GM10847 (cell line): ENCODE data around the gene RAB6C.
"Not testable (repeated sequence)": the region's sequence is repeated elsewhere in the genome, so short reads cannot be mapped to it uniquely, and the experiment has no call there.

ENCODE experiments used
- POLR2A ChIP-seq: IDR thresholded peaks from 2 replicates; pipeline ENCODE4 v1.6.1; 2011; ENCODE audit not compliant: insufficient read length; ENCODE audit errors: extremely low read depth

RAB6C gene

GRCh38 chr2:129979629-129980155, at the start of gene RAB6C:
RAB6C (plus strand) TSS chr2:129979666; CDS start chr2:129980116, 450 bp downstream.
- TF ChIP-seq POLR2A: not testable (repeated sequence)

DNA sequence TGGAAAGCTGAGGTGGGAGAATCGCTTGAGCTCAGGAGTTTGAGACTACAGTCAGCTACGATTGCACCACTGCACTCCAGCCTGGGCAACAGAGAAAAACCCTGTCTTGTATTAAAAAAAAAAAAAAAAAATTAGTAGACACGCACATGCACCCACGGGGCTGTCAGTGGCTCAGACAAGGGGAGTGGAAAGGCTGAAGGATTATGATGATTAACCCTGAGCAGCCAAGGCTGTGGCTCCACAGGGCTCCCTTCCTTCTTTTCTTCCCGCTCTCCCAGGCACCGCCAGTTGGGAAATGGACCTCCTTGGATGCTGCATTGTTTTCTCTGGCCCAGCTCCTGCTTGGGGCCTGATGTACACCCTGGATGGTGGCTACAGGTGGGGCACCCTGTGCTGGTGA, 49.0 kb upstream of the RAB6C start:
- no peak for TF ChIP-seq POLR2A

- no peak for TF ChIP-seq POLR2A
Measured at GRCh38 chr2:129934044-129934822, 45.2 kb upstream of the RAB6C start.

GRCh38 chr2:129935118-129935517, 44.3 kb upstream of the RAB6C start:
- TF ChIP-seq POLR2A: no peak

DNA sequence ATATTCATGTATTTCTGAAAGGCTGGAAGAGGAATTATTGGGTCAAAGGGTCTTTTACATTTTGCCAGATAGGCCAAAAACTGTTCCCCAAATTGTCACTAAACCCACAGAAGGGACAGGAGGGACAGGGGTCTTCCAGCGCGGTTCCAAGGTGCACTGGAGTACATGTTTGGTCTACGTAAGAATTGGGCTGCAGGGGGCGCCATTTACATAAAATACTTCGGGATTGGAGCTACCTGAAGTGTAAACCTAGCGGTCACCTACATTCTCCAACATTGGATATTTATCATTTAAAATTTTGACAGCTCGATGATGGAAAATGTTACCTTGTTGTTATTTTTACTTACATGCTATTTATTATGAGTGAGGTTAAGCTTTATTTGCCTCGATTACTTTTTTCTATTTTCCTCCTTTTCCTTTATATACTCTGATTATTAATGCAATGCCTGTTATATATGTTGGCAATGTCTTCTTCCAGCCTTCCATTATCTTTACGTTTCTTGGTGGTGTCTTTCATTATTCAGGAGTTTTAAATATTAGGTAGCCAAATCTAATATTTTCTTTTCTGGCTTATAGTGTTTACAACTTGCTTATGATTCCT, 43.0 kb upstream of the RAB6C start:
- no peak for TF ChIP-seq POLR2A

DNA sequence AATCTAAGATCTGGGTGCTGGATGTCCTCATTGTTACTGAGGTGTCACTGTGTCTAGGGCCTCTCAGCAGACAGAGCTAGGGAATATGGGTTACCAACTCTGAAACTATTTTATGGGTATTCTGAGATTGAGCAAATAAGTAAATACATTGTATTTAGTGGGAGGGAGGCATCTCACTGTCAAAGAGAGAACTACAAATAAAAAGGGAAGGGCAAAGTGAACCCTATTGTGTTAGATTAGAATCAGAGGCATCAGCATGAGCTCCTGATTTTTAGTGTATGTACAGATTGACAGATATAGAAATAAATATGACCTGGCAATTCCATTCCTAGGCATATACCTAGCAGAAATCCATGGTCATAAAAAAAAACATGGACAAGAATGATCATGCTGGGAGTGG, 33.9 kb upstream of the RAB6C start:
- TF ChIP-seq POLR2A: no peak

GRCh38 chr2:129957891-129958290, 21.6 kb upstream of the RAB6C start:
- no peak for TF ChIP-seq POLR2A

DNA sequence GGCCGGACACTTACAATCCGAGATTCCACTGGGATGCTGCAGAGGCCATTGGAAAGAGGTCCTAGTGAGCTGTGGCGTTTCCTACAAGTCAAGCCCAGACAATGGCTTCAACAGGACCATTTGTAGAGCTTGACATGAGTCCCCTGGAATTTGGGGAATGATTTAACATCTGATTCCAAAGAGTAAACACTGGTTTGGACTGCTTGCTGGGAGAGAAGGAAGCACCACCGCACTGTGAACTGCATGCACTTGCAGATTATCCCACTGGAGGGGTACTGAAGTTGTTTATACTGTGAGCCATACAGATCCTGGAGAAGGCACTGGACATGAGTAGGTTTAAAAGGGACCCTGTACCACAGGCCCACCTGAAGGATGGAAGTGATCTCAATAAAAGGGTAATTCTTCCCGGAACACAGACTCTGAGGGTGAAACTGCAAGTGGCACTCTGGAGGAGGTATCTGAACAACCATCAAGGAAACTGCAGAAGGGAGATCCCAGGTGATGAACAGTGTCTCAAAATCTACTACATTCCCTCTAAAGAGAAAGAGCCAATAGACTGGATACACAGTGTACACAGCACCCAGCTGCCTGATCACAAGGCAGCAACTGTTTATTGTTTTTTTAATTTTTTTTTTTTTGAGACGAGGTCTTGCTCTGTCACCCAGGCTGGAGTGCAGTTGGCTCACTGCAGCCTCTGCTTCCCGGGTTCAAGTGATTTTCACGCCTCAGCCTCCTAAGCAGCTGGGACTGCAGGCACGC, 4.3 kb upstream of the RAB6C start:
- no peak for TF ChIP-seq POLR2A

DNA sequence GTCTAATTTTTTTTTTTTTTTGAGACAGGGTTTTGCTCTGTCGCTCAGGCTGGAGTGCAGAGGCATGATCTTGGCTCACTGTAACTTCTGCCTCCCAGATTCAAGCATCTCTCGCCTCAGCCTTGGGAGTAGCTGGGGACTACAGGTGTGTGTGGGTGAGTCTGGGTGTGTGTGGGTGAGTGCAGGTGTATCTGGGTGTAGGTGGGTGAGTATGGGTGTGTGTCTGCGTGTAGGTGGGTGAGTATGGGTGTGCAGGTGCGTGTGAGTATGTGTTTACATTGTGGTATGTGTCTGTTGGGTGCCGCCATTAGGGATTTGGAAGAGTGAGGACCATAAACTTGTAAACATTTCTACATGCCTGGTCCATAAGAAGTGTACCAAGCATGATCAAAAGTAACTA, 1.5 kb upstream of the RAB6C start:
- no peak for TF ChIP-seq POLR2A

- TF ChIP-seq POLR2A: no peak
Measured at GRCh38 chr2:129984426-129984825, 5.0 kb downstream of the RAB6C start.

DNA sequence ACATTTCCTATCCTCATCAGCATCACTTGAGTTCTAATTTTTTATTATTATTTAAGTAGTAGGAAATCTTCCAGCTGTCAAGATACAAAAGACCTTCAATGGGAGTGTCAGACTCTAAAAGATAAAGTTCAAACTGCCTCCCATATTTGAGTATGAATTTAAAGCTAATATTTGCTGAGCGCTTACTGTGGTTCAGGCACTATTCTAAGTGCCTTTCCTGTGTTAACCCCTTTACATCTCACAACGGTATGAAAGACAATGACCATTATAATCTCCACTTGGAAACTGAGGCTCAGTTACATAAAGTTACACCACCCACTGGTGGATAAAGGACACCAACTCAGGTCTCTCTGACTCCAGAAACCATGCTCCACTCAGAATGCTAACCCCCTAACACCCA, 39.9 kb downstream of the RAB6C start:
- TF ChIP-seq POLR2A: no peak
